Measurements from ENCODE around the gene ANO1.

ANO1 gene

GRCh38 chr11:70084046-70084984 is 6.2 kb downstream of the ANO1 start:
- no peak overlapping the region for H3K4me3 ChIP-seq (ENCODE audit: low read depth, low read length)
- no peak overlapping the region for H3K27ac ChIP-seq
- H3K4me2 ChIP-seq (ENCODE audit: low read length) = no peak overlapping the region
- H3K9me3 ChIP-seq (ENCODE audit: control insufficient read depth, low read length) = no peaks in the 10 kb centered on the region
- H3K9ac ChIP-seq = no peak overlapping the region
- H2AFZ ChIP-seq = no peak overlapping the region
- no peaks in the 10 kb centered on the region for H3K4me1 ChIP-seq
- no peaks in the 10 kb centered on the region for H3K79me2 ChIP-seq
- no peaks in the 10 kb centered on the region for H3K36me3 ChIP-seq (ENCODE audit: control insufficient read depth, insufficient read depth, low read length)
- no peaks in the 10 kb centered on the region for H3K27me3 ChIP-seq (ENCODE audit: control insufficient read depth, insufficient read depth, low read length)
- no peak for TF ChIP-seq CTCF (IDR thresholded peaks at IDR 0.05)

GRCh38 chr11:70085815-70086769 is 8.0 kb downstream of the ANO1 start:
- Histone ChIP-seq H3K4me1 (peaks cover 4% of the 10 kb centered on the region), H3K4me3 (ENCODE audit: low read depth, low read length) (no peak overlapping the region), H3K36me3 (ENCODE audit: control insufficient read depth, insufficient read depth, low read length) (no peaks in the 10 kb centered on the region), H2AFZ (no peak overlapping the region), H3K27ac (no peak overlapping the region), H3K79me2 (no peaks in the 10 kb centered on the region), H3K9me3 (ENCODE audit: control insufficient read depth, low read length) (no peaks in the 10 kb centered on the region), H3K9ac (no peak overlapping the region), H3K4me2 (ENCODE audit: low read length) (no peak overlapping the region), H3K27me3 (ENCODE audit: control insufficient read depth, insufficient read depth, low read length) (no peaks in the 10 kb centered on the region)
- TF ChIP-seq CTCF (IDR thresholded peaks at IDR 0.05) = no peak

GRCh38 chr11:70087446-70088167 is 9.5 kb downstream of the ANO1 start:
- Histone ChIP-seq H3K79me2 (no peaks in the 10 kb centered on the region), H3K4me1 (peaks cover 4% of the 10 kb centered on the region), H3K4me2 (ENCODE audit: low read length) (no peak overlapping the region), H3K27me3 (ENCODE audit: control insufficient read depth, insufficient read depth, low read length) (no peaks in the 10 kb centered on the region), H3K36me3 (ENCODE audit: control insufficient read depth, insufficient read depth, low read length) (no peaks in the 10 kb centered on the region), H3K9me3 (ENCODE audit: control insufficient read depth, low read length) (no peaks in the 10 kb centered on the region), H3K4me3 (ENCODE audit: low read depth, low read length) (no peak overlapping the region), H3K27ac (no peak overlapping the region), H3K9ac (no peak overlapping the region), H2AFZ (no peak overlapping the region)
- no peak for TF ChIP-seq CTCF (IDR thresholded peaks at IDR 0.05)

GRCh38 chr11:70088735-70089250 is 10.7 kb downstream of the ANO1 start:
- no peaks in the 10 kb centered on the region for H3K36me3 ChIP-seq (ENCODE audit: control insufficient read depth, insufficient read depth, low read length)
- H3K79me2 ChIP-seq = no peaks in the 10 kb centered on the region
- H3K9ac ChIP-seq = no peak overlapping the region
- peaks cover 4% of the 10 kb centered on the region for H3K4me1 ChIP-seq
- H3K27ac ChIP-seq = no peak overlapping the region
- no peak overlapping the region for H3K4me2 ChIP-seq (ENCODE audit: low read length)
- H3K27me3 ChIP-seq (ENCODE audit: control insufficient read depth, insufficient read depth, low read length) = no peaks in the 10 kb centered on the region
- H3K4me3 ChIP-seq (ENCODE audit: low read depth, low read length) = no peak overlapping the region
- no peaks in the 10 kb centered on the region for H3K9me3 ChIP-seq (ENCODE audit: control insufficient read depth, low read length)
- TF ChIP-seq CTCF (IDR thresholded peaks at IDR 0.05) = no peak
- no peak overlapping the region for H2AFZ ChIP-seq

All from parathyroid adenoma (tissue), 2 donors.